HL-60 (cell line): ENCODE data around the gene DNAH14.

ENCODE experiments used
- CTCF ChIP-seq: IDR thresholded peaks from one replicate; pipeline ENCODE4 v1.5.1; 2011; ENCODE audit warnings: low read length, control low read depth, inconsistent platforms; ENCODE audit not compliant: insufficient read depth
- POLR2AphosphoS5 ChIP-seq: IDR thresholded peaks from 2 replicates; pipeline ENCODE4 v1.6.1; 2012; ENCODE audit warnings: low read depth

GRCh38 chr1:225137976-225138375 lies 208.5 kb downstream of the DNAH14 start:
- TF ChIP-seq CTCF, result no peak
- no peak for TF ChIP-seq POLR2AphosphoS5
